ENCODE measurements around the gene UGT8.
"Not testable (repeated sequence)": the region's sequence is repeated elsewhere in the genome, so short reads cannot be mapped to it uniquely, and the experiment has no call there.

The UGT8 gene

GRCh38 chr4:114603497-114603896 is 4.9 kb downstream of the UGT8 start:
- Histone ChIP-seq H3K4me1 (ENCODE audit: control insufficient read depth, insufficient read depth, low read length, poor library complexity, severe bottlenecking) (peaks cover 2% of the 10 kb centered on the region), H3K27me3 (replicated peaks; ENCODE audit: control insufficient read depth, insufficient read depth, low read length, poor library complexity, severe bottlenecking) (no peaks in the 10 kb centered on the region), H3K27ac (ENCODE audit: insufficient read depth, low read length, poor library complexity, severe bottlenecking) (no peak overlapping the region), H3K9me3 (ENCODE audit: control insufficient read depth, low read length) (no peaks in the 10 kb centered on the region), H3K36me3 (ENCODE audit: control insufficient read depth, insufficient read depth, low read length) (no peaks in the 10 kb centered on the region), H3K4me3 (ENCODE audit: insufficient read depth, low read depth, low read length, poor library complexity, severe bottlenecking) (no peak overlapping the region)
- no peak for DNase-seq

GRCh38 chr4:114606245-114606644 is 7.6 kb downstream of the UGT8 start:
- H3K4me1 ChIP-seq (ENCODE audit: control insufficient read depth, insufficient read depth, low read length, poor library complexity, severe bottlenecking), result no peaks in the 10 kb centered on the region
- no peaks in the 10 kb centered on the region for H3K36me3 ChIP-seq (ENCODE audit: control insufficient read depth, insufficient read depth, low read length)
- no peak overlapping the region for H3K4me3 ChIP-seq (ENCODE audit: insufficient read depth, low read depth, low read length, poor library complexity, severe bottlenecking)
- no peaks in the 10 kb centered on the region for H3K27me3 ChIP-seq (replicated peaks; ENCODE audit: control insufficient read depth, insufficient read depth, low read length, poor library complexity, severe bottlenecking)
- H3K9me3 ChIP-seq (ENCODE audit: control insufficient read depth, low read length), result no peaks in the 10 kb centered on the region
- no peak overlapping the region for H3K27ac ChIP-seq (ENCODE audit: insufficient read depth, low read length, poor library complexity, severe bottlenecking)
- no peak for DNase-seq

GRCh38 chr4:114607056-114607455 is 8.4 kb downstream of the UGT8 start:
- DNase-seq, result no peak
- Histone ChIP-seq H3K4me1 (ENCODE audit: control insufficient read depth, insufficient read depth, low read length, poor library complexity, severe bottlenecking) (no peaks in the 10 kb centered on the region), H3K9me3 (ENCODE audit: control insufficient read depth, low read length) (no peaks in the 10 kb centered on the region), H3K4me3 (ENCODE audit: insufficient read depth, low read depth, low read length, poor library complexity, severe bottlenecking) (no peak overlapping the region), H3K27ac (ENCODE audit: insufficient read depth, low read length, poor library complexity, severe bottlenecking) (no peak overlapping the region), H3K27me3 (replicated peaks; ENCODE audit: control insufficient read depth, insufficient read depth, low read length, poor library complexity, severe bottlenecking) (no peaks in the 10 kb centered on the region), H3K36me3 (ENCODE audit: control insufficient read depth, insufficient read depth, low read length) (no peaks in the 10 kb centered on the region)

GRCh38 chr4:114613560-114613959 is 15.0 kb downstream of the UGT8 start:
- no peak overlapping the region for H3K4me3 ChIP-seq (ENCODE audit: insufficient read depth, low read depth, low read length, poor library complexity, severe bottlenecking)
- no peak for DNase-seq
- no peaks in the 10 kb centered on the region for H3K4me1 ChIP-seq (ENCODE audit: control insufficient read depth, insufficient read depth, low read length, poor library complexity, severe bottlenecking)
- H3K9me3 ChIP-seq (ENCODE audit: control insufficient read depth, low read length), result no peaks in the 10 kb centered on the region
- H3K27me3 ChIP-seq (replicated peaks; ENCODE audit: control insufficient read depth, insufficient read depth, low read length, poor library complexity, severe bottlenecking), result no peaks in the 10 kb centered on the region
- H3K36me3 ChIP-seq (ENCODE audit: control insufficient read depth, insufficient read depth, low read length), result no peaks in the 10 kb centered on the region
- H3K27ac ChIP-seq (ENCODE audit: insufficient read depth, low read length, poor library complexity, severe bottlenecking), result no peak overlapping the region

DNA sequence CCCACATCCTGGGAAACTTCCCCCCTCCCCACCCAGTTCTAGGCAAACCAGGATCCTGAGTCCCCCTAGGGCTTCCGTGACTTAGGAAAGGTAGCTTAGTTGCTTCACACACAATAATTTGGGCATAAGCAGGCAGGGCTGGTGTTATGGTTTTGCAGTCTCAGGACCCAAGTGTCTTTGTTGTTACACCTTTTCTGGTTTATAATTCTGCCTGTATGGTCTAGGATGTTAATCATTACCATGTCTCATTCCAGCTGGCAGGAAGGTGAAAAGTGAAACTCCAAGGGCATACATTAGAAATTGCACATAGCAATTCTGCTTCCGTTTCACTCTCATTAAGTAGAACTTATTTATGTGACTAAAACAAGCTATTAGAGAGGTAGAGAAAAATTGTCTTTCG is 16.8 kb downstream of the UGT8 start:
- no peaks in the 10 kb centered on the region for H3K4me1 ChIP-seq (ENCODE audit: control insufficient read depth, insufficient read depth, low read length, poor library complexity, severe bottlenecking)
- no peaks in the 10 kb centered on the region for H3K36me3 ChIP-seq (ENCODE audit: control insufficient read depth, insufficient read depth, low read length)
- no peak overlapping the region for H3K4me3 ChIP-seq (ENCODE audit: insufficient read depth, low read depth, low read length, poor library complexity, severe bottlenecking)
- H3K27me3 ChIP-seq (replicated peaks; ENCODE audit: control insufficient read depth, insufficient read depth, low read length, poor library complexity, severe bottlenecking), result no peaks in the 10 kb centered on the region
- DNase-seq, result no peak
- no peaks in the 10 kb centered on the region for H3K9me3 ChIP-seq (ENCODE audit: control insufficient read depth, low read length)
- H3K27ac ChIP-seq (ENCODE audit: insufficient read depth, low read length, poor library complexity, severe bottlenecking), result no peak overlapping the region

DNA sequence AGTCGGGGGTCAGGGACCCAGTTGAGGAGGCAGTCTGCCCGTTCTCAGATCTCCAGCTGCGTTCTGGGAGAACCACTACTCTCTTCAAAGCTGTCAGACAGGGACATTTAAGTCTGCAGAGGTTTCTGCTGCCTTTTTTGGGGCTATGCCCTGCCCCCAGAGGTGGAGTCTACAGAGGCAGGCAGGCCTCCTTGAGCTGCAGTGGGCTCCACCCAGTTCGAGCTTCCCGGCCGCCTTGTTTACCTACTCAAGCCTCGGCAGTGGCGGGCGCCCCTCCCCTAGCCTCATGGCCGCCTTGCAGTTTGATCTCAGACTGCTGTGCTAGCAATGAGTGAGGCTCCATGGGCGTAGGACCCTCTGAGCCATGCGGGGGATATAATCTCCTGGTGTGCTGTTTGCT is 17.4 kb downstream of the UGT8 start:
- not testable (repeated sequence) for H3K4me3 ChIP-seq (ENCODE audit: insufficient read depth, low read depth, low read length, poor library complexity, severe bottlenecking); H3K36me3 ChIP-seq (ENCODE audit: control insufficient read depth, insufficient read depth, low read length); H3K4me1 ChIP-seq (ENCODE audit: control insufficient read depth, insufficient read depth, low read length, poor library complexity, severe bottlenecking); DNase-seq; H3K9me3 ChIP-seq (ENCODE audit: control insufficient read depth, low read length); H3K27me3 ChIP-seq (replicated peaks; ENCODE audit: control insufficient read depth, insufficient read depth, low read length, poor library complexity, severe bottlenecking); H3K27ac ChIP-seq (ENCODE audit: insufficient read depth, low read length, poor library complexity, severe bottlenecking)

DNA sequence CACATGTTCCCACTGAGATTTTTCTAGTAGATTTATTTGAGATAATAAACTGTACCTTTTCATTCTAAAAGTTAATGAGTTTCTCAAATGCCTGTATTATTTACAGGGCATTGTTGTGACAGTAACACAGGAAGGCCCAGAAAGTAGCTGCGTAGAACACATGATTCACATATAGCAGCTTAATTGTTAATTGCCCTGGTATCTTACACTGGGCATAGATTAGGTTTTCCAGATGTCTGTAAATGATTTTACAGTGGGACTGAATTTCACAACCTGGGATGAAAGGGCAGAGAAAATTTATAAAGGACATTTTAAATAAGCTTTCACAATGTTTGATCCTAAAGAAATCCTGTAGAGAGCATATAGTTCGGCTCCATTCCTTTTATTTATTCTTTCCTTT is 27.6 kb downstream of the UGT8 start:
- no peaks in the 10 kb centered on the region for H3K9me3 ChIP-seq (ENCODE audit: control insufficient read depth, low read length)
- no peak overlapping the region for H3K4me3 ChIP-seq (ENCODE audit: insufficient read depth, low read depth, low read length, poor library complexity, severe bottlenecking)
- H3K4me1 ChIP-seq (ENCODE audit: control insufficient read depth, insufficient read depth, low read length, poor library complexity, severe bottlenecking), result no peaks in the 10 kb centered on the region
- no peaks in the 10 kb centered on the region for H3K27me3 ChIP-seq (replicated peaks; ENCODE audit: control insufficient read depth, insufficient read depth, low read length, poor library complexity, severe bottlenecking)
- H3K36me3 ChIP-seq (ENCODE audit: control insufficient read depth, insufficient read depth, low read length), result no peaks in the 10 kb centered on the region
- no peak for DNase-seq
- H3K27ac ChIP-seq (ENCODE audit: insufficient read depth, low read length, poor library complexity, severe bottlenecking), result no peak overlapping the region

GRCh38 chr4:114636192-114636935 is 37.8 kb downstream of the UGT8 start:
- Histone ChIP-seq H3K9me3 (ENCODE audit: control insufficient read depth, low read length) (no peaks in the 10 kb centered on the region), H3K27ac (ENCODE audit: insufficient read depth, low read length, poor library complexity, severe bottlenecking) (no peak overlapping the region), H3K27me3 (replicated peaks; ENCODE audit: control insufficient read depth, insufficient read depth, low read length, poor library complexity, severe bottlenecking) (no peaks in the 10 kb centered on the region), H3K36me3 (ENCODE audit: control insufficient read depth, insufficient read depth, low read length) (no peaks in the 10 kb centered on the region), H3K4me1 (ENCODE audit: control insufficient read depth, insufficient read depth, low read length, poor library complexity, severe bottlenecking) (no peaks in the 10 kb centered on the region), H3K4me3 (ENCODE audit: insufficient read depth, low read depth, low read length, poor library complexity, severe bottlenecking) (no peak overlapping the region)
- no peak for DNase-seq

DNA sequence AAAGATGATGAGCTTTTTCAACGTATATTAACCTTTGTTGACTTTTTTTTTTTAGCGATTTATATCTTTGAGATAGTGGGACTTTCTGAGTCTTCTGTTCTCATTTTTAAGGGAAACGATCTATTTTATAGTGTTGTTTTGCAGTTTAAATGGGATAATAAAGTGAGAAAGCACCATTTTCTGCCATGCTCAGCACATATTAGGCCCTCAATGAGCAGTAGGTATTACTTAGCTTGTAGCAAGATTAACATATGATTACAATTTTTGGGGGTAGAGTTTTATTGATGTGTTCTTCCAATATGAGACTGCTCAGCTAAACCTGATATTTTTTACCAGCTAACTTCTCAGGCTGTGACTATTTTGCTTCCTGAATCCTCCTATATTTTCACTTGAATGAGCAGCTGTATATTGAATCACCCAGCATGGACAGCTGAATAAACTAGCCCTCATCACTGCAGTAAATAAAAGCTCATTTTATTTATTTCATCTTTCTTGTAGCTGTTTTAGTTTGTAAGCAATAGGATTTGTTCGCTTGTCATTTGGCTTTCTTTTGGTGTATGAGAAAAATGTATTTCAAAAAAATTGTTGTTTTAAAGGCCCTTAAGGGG is 43.7 kb downstream of the UGT8 start:
- Histone ChIP-seq H3K27ac (ENCODE audit: insufficient read depth, low read length, poor library complexity, severe bottlenecking) (no peak overlapping the region), H3K9me3 (ENCODE audit: control insufficient read depth, low read length) (no peaks in the 10 kb centered on the region), H3K36me3 (ENCODE audit: control insufficient read depth, insufficient read depth, low read length) (no peaks in the 10 kb centered on the region), H3K27me3 (replicated peaks; ENCODE audit: control insufficient read depth, insufficient read depth, low read length, poor library complexity, severe bottlenecking) (no peaks in the 10 kb centered on the region), H3K4me3 (ENCODE audit: insufficient read depth, low read depth, low read length, poor library complexity, severe bottlenecking) (no peak overlapping the region), H3K4me1 (ENCODE audit: control insufficient read depth, insufficient read depth, low read length, poor library complexity, severe bottlenecking) (no peaks in the 10 kb centered on the region)
- DNase-seq, result no peak

GRCh38 chr4:114649908-114650307 is 51.3 kb downstream of the UGT8 start:
- no peaks in the 10 kb centered on the region for H3K36me3 ChIP-seq (ENCODE audit: control insufficient read depth, insufficient read depth, low read length)
- H3K4me1 ChIP-seq (ENCODE audit: control insufficient read depth, insufficient read depth, low read length, poor library complexity, severe bottlenecking), result no peaks in the 10 kb centered on the region
- no peaks in the 10 kb centered on the region for H3K9me3 ChIP-seq (ENCODE audit: control insufficient read depth, low read length)
- no peak overlapping the region for H3K27ac ChIP-seq (ENCODE audit: insufficient read depth, low read length, poor library complexity, severe bottlenecking)
- DNase-seq, result no peak
- H3K27me3 ChIP-seq (replicated peaks; ENCODE audit: control insufficient read depth, insufficient read depth, low read length, poor library complexity, severe bottlenecking), result no peaks in the 10 kb centered on the region
- no peak overlapping the region for H3K4me3 ChIP-seq (ENCODE audit: insufficient read depth, low read depth, low read length, poor library complexity, severe bottlenecking)

All from effector memory CD4-positive, alpha-beta T cell (primary cell).